Left colon (tissue), 2 donors: ENCODE data around the gene TAS1R1. TPM values are rescaled to one million over a fixed set of nuclear protein-coding genes. Genes with fewer than 3 reads are reported as not detected.

Source experiments
- ATAC-seq: fragments of 200-7000 bp; cut with Tn5 transposase; one replicate; pipeline ENCODE4 v1.9.1; 2020; ENCODE audit warnings: mild to moderate bottlenecking, moderate library complexity
- DNase-seq, 2 donors: peaks; one replicate each; pipeline ENCODE4 v3.0.0-alpha.2; 2020
- intact Hi-C, 2 donors: fragments of 100-400 bp; cut with DNase I in 1 of 2; cut with micrococcal nuclease in 1 of 2; formaldehyde crosslinking; loops; one replicate each; pipeline versions ENCODE4 v1.11.2 to v1.14.0; 2022; cut with DNase I, micrococcal nuclease
- total RNA-seq, 2 donors: library from RNA; stranded (reverse); fragmentation: NEBNext Ultra II Directional; extraction: Animal tissue kit (Norgen Biotek cat#: 25700); gene quantifications; one replicate each; pipeline ENCODE4 v1.2.1, GENCODE V29; 2021
- donor health status: DM: no; HTN: no; CAD: no.
- donor health status: DM: yes; HTN: yes; CAD: no.

Gene TAS1R1
- total RNA-seq, 2 donors from 2014 or later, result 0.14 TPM; not detected in 1

DNA sequence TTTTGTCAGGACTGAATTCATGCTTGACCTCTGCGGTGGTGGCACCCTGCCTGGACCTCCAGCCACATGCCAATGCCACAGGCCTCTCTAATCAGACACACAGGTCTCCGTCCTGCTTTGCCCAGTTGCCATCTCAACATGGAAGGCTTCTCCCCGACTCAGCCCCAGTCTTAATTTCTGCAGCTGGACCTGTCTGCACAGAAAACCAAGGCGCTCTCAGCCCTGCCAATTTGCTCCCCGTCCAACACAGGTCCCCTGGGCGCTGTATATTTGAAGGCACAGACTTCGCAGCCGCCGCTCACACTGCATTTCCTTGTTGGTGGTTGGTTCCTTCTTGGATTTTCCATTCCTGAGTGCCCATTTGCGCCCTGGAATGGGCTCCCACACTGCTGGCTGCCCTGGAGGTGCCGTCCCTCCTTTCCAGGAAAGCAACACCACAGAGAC, 35.6 kb upstream of the TAS1R1 start:
- intact Hi-C loops, result no loop called here
- ATAC-seq (no peak), DNase-seq (no peak)

DNA sequence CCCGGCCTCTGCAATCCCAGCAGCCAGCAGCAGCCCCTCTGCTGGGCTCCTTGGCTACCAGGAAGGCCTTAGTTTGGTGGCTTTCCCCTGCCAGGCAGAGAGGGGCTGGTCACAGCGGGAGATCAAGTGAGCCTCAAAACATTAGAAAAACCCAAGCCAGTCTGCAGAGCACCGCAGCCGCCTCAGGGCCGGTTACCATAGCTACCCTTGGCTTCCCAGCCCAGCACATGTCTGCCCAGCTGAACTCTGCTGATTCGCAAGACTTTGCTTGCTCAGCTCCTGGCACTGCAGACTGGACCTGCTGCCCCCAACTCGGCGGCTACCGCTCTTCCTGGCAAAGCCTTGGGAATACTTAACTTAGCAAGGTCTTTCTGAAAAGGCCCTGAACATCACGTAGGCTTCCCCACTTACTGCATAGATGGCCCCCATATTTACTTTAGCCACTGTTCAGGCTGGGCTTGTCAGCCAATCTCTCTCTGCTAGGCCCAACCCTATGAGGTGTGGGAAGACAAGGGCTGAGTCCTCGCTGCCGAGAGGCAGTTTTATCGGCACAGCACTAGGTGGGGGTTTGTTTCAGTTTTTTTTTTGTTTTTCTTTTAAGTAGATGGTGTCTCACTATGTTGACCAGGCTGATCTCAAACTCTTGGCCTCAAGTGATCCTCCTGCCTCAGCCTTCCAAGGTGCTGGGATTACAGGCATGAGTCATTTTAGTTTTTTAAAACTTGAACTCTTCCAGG, 35.0 kb upstream of the TAS1R1 start:
- DNase-seq, result no peak
- ATAC-seq, result no peak
- intact Hi-C loops, result no loop called here

DNA sequence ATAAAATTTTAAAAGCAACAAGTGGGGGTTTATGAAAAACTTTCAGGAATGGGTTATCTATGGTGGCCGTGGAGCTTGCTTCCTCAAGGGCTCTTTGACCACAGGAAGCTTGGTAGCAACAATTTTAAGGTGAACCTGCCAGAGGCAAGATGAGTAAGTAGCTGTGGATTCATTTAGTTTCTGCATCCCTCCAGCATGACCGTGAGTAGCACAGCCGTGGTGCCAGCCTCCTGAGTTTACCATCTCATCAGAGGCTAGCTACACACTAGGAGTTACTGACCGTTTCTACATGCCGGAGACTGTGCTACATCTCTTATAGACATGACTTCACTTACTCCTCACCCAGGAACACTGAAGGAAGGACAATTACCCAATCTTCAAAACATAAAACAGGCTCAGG, 33.6 kb upstream of the TAS1R1 start:
- intact Hi-C loops, result no loop called here
- DNase-seq (no peak), ATAC-seq (no peak)

DNA sequence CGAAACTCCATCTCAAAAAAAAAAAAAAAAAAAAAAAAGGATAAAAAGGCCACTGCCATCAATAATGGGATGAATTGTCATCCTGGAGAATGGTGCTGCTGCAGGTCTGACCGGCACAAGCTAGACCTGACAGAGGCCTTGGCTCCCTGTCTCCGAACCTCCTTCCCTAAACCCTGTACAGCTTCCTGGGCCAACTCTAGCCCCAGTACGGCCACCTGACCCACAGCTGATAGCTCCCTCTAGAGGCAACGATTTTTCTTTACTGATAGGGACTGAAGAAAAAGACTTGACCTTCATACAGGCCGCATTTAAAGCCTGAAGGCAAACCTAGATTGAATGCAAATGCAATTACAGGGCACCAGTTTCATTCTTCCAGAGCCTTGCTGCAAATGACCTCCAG, 31.5 kb upstream of the TAS1R1 start:
- intact Hi-C loops, result no loop called here
- ATAC-seq (peak; percentile 89), DNase-seq (no peak)

DNA sequence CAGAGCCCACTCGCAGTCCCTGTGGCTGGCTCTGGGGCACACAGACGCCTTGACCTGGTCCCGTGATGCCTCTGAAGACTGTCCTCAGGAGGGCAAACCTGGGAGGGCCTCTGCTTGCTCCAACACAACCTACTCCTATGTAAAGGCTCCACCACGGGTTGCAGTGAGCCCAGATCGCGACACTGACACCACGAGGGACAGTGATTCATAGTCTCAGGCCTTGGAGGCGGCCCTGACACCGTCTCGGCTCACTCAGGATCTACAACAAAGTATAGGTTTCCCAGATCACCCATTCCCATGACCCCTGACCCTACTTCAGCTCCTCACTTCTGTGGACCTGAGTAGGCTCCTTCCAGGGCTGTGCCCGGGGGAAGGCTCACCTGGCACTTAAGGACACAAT, 28.8 kb upstream of the TAS1R1 start:
- DNase-seq (no peak), ATAC-seq (no peak)
- intact Hi-C loops, result no loop called here

DNA sequence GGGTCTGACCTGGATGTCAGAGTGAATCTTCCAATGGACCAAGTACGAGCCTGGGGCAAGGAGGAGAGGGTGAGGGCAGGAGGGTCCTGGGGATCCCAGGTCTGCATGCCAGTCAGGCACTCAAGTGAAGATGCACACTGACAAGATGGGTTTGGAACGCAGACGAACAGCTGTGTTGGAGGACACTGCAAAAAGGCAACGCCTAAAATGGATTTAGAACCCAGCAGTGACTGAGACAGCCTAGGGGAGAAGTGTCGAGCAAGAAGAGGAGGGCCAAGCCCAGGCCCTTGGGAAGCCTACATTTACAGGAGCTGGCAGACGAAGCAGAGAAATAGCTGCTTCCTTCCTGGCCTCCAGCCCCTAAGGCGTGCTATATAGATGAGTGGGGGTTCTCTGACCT, 26.6 kb upstream of the TAS1R1 start:
- ATAC-seq, result no peak
- no peak for DNase-seq
- intact Hi-C loops, result no loop called here

DNA sequence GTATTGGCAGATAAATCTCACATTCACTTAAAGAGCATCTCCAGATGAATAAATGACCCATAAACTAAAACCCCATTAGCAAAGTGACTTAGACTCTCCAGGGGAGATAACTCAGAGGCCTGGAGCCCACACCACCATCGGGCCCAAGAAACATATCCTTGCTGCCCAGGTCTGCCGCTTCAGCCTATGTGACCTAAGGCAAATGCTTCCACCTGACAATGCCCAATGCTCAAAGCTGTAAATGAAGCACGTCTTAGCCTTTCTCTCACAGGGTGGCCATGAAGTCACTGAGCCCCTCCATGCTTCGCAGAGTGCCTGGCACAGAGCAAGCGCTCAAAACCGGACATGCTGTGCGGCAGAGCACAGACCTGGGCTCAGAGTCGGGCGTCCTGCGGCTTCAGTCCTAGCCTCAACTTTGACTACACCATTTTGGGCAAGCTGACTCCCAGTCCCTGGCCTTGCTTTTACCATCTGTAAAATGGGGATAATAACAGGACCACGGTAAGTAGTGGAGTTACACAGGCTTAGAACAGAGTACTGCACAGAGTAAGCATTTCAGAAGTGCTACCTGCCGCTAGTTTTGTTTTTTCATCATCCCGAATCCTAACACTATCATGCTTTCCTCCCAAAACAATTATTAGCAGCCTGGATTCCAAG, 24.5 kb upstream of the TAS1R1 start:
- intact Hi-C loops, result no loop called here
- ATAC-seq (no peak), DNase-seq (no peak)

DNA sequence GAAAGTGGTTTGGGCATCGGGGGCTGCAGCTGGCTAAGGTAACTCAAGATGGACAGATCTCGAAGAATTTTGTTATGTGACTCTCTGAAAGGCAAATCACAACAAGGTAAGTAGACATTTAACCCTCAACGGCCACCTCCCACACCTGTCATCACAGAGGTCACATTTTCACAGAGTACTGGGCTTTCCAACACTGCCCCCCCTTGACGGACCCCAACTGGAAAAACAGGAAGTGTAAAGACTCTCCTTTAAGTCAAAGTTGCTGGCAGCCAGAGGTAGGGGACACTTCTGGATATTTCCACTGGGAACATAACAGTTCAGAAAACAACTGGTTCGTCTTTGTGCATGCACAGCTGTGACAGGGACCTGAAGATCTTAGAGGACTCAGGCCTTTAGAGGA, 23.1 kb upstream of the TAS1R1 start:
- ATAC-seq (no peak), DNase-seq (no peak)
- intact Hi-C loops, result no loop called here

DNA sequence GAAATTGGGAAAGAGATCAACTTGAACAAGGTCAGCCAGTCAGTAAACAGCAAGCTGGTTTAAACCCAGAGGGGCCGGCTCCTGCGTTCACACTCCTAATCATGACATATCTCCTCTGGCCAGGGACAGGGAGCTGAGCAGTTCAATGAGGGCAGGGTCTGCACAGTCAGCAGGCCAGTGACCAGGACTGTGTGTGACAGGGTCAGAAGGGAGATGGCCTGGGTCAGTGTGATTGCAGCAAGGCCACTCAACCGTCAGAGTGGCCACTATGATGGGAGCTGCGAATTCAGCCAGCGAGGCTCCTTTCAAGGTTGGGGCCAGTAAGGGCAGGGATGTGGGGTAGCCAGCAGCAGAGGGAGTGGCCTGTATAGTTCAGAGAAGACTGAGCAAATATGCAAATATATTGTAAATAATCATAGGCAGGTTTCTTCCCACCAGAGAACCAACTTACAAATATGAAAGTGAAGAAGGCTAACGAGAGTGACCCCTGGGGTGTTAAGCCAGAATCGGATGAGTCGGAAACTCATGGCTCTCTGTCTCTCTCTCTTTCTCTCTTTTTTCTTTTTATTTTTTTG, 20.8 kb upstream of the TAS1R1 start:
- intact Hi-C loops, result no loop called here
- ATAC-seq (no peak), DNase-seq (no peak)

DNA sequence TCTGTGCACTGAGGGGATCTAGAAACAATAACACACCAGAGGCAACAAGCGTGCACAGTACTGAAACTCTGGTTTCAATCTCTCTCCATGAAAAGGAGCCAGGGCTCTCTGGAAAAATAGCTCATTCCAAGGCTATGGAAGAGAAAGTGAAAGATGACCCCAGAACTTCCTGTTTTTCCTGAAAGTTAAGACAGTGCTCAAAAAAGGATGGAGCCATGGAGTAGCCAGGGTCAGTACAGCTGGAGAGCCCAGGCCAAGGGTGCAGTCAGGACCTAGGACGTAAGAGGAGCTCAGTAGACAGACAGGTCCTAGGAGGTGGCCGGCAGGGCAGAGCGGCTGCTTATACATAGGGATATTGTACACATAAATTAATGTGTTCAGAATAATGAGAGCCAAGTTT, 19.9 kb upstream of the TAS1R1 start:
- intact Hi-C loops, result no loop called here
- ATAC-seq (no peak), DNase-seq (no peak)

DNA sequence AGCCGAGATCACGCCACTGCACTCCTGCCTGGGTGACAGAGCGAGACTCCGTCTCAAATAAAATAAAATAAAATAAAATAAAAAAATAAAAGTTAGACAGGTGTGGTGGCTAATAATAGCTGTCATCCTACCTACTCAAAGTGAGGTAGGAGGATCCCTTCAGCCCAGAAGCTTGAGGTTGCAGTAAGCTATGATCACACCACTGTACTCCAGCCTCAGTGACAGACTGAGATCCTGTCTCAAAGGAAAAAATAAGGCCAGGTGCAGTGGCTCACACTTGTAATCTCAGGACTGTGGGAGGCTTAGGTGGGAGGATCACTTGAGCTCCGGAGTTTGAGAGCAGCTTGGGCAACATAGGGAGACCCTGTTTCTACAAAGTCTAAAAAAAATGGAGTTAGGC, 18.8 kb upstream of the TAS1R1 start:
- intact Hi-C loops, result no loop called here
- no peak for ATAC-seq
- no peak for DNase-seq

DNA sequence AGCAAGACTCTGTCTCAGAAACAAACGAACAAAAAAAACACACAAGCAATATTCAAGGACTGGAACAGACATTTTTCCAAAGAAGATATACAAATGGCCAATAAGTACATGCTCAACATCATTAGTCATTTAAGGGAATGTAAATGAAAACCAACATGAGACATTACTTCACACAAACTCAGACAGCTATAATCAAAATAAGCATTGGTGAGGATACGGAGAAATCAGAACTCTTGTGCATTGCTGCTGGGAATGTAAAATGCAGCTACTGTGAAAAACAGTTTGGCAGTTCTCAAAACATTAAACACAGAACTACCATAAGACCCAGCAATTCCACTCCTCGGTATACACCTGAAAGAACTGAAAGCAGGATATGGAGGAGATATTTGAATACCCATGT, 16.2 kb upstream of the TAS1R1 start:
- ATAC-seq (no peak), DNase-seq (no peak)
- intact Hi-C loops, result no loop called here

DNA sequence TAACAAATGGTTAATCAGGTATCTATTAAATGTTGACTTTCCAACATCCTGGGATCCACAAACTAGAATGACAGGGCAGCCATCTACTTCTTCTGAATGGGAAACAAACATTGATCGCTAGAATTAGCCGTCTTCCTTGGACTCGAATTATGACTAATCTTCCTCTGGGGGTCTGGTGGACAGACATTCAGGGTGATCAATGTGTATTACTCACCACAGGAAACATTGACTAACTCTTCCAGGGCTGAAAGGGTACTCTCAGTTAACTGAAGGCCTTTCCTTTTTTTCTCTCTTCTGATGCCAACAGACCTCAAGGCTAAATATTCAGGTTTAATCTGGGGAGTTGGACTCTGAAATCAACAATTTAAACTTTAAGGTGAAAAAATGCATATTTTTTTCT, 10.3 kb upstream of the TAS1R1 start:
- no peak for DNase-seq
- intact Hi-C loops, result no loop called here
- no peak for ATAC-seq

DNA sequence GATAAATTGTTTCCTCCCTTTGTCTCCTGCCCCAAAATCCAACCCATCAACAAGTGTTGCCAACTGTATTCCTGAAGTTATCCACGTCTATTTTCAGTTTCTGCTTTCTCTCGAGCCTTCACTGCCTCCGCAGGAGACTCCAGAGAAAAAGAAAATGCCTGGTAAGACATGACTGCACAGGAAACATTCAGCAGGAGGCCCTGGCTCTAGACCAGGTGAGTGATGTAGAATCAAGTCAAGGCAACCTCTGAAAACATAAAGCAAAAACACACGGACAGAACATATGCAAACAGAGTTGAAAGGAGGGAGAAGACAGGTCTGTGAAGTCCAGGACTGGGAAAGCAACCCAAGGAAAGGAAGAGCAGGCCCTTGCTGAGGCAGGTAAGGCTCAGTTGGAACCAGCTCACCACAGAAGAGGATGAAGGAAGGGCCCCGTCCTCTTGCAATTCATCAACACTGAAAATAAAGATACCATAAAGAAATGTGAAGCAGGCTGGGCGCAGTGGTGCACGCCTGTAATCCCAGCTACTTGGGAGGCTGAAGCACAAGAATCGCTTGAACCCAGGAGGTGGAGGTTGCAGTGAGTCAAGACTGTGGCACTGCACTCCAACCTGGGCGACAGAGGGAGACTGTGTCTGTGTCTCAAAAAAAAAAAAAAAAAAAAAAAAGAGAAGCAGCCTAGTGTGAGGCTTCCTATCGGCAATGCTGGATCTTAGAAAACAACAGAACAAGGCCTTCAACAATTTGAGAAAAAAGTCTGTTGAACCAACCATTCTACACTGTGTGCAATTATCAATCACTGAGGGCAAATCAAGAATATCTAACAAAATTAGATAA, 9.6 kb upstream of the TAS1R1 start:
- DNase-seq (no peak), ATAC-seq (no peak)
- intact Hi-C loops, result no loop called here

DNA sequence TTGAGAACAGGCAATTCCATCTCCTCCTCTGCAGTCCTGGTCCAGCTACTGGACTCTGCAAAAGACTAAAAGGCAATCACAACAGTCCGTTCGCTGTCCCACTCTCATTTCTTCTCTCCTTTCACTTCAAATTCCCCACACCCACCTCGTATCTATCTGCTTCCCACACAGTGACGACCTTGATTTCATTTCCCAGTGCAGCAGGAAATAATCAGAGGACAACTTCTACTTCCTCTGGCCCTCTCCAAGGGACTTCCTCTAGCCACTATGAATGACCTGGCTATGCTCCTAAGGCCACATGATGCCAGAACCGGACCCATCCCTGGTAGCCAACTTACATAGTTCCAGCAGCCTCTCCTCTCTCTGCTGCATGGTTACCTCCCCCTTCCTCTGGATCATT, 8.8 kb upstream of the TAS1R1 start:
- DNase-seq (no peak), ATAC-seq (no peak)
- intact Hi-C loops, result no loop called here

DNA sequence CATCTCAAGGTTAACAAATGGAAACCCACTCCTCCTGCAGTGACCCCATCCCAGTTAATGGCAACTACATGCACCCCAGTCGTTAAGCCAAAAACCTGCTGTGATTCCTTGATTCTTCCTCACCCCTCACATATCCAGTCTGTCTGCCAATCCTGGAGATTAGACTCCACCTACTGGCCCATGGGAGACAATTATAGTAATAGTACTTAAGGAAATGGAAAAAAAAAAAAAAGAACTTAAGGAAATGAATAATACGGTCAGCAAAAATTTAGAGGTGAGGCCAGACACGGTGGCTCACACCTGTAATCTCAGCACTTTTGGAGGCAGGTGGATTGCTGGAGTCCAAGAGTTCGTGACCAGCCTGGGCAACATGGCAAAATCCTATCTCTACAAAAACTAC, 7.8 kb upstream of the TAS1R1 start:
- ATAC-seq, result peak; percentile 27

DNA sequence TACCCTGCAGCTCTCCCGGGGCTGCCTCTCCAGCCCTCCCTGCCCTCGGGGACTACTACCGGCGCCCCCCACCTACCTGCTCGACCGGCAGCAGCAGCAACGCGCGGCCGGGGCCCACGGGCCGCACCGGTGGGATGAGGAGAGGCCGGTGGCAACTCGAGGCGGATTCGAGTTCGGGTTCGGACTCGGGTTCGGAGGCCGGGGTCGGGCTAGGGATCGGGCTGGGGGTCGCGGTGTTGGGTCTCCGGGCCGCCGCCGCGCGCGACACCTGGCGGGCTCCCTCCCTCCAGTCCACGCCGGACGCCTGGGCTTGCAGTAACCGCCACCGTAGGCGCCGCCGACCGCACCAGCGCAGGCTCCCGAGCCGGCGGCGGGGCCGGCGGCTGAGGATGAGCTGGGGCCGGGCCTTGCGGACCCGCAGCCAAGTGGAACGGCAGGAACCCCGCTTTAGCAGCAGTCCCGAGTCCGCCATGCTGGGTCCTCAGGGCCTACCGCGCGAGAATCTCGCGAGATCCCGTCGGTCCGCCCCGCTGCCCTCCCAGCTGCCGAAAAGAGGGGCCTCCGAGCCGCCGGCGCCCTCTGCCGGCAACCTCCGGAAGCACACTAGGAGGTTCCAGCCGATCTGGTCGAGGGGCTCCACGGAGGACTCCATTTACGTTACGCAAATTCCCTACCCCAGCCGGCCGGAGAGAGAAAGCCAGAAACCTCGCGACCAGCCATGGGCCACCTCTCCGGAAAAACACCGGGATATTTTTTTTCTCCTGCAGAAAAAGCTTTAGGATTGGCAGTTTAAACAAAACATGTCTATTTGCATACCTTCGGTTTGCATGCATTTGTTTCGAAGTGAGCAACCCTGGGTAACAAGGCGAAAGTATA, 838 bp upstream of the TAS1R1 start, which contains the start of gene NOL9:
Gene NOL9 (minus strand): TSS at position 483 of the 876 bp plus-strand sequence. CDS start 11 bp downstream, at position 472.
- intact Hi-C loops, result loop anchor here in 1 of 2 donors (10.0 kb wide), 1 partner anchor 81 kb away; no protein-coding TSS in a partner anchor
- DNase-seq, result peak; percentile 91 to 96
- peak; percentile 95 for ATAC-seq

More for the DNA sequence above, 7.8 kb upstream of the TAS1R1 start:
- no peak for DNase-seq
- intact Hi-C loops, result no loop called here

DNA sequence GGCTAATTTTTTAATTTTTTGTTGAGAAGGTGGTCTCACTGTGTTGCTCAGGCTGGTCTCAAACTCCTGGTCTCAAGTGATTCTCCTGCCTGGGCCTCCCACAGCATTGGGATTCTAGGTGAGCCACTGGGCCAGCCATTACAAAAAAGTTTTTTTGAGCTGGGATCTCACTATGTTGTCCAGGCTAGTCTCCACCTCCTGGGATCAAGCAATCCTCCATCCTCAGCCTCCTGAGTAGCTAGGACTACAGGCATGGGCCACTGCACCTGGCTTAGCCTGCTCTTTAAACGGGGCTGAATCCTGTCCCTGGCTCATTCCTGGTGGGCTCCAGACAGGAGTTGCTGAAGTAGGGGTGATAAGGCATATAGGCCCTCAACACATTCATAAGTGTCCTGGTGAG, 2.5 kb downstream of the TAS1R1 start:
- intact Hi-C loops, result loop anchor here in 1 of 2 donors (10.0 kb wide), 1 partner anchor 77 kb away; no protein-coding TSS in a partner anchor
- ATAC-seq (no peak), DNase-seq (no peak)
